GM12878 (cell line): ENCODE data around the gene PPP3CA. TPM values are rescaled to one million over a fixed set of nuclear protein-coding genes. Genes with fewer than 3 reads are reported as not detected.

Source experiments
- ATAC-seq: fragments of 200-7000 bp; cut with Tn5 transposase; 3 replicates; pipeline ENCODE4 v1.9.1; 2020; ENCODE audit warnings: mild to moderate bottlenecking, moderate library complexity
- BruUV-seq: library from RNA; stranded (reverse); fragments of 400-500 nt; replicated peaks from 2 replicates; lab custom pipeline; 2021; lab: Mats Ljungman, UMichigan
- CTCF ChIA-PET: fragments of 300-600 bp; sonication (Branson Sonifier 250); formaldehyde crosslinking; extraction: SDS; loops from one replicate; lab custom pipeline; 2021; ENCODE audit warnings: inconsistent platforms; lab: Yijun Ruan, JAX
- POLR2A ChIA-PET: fragments of 350-600 bp; formaldehyde crosslinking; extraction: SDS; loops from one replicate; lab custom pipeline; 2021; ENCODE audit warnings: inconsistent platforms; lab: Charles Lee
- RAD21 ChIA-PET: fragments of 300-600 bp; sonication (Branson Sonifier 250); formaldehyde crosslinking; loops from one replicate; lab custom pipeline; 2023; ENCODE audit warnings: antibody characterized with exemption; ENCODE audit not compliant: unreplicated experiment; lab: Charles Lee
- SMC1A ChIA-PET: fragments of 300-600 bp; sonication (Branson Sonifier 250); formaldehyde crosslinking; loops from one replicate; lab custom pipeline; 2023; ENCODE audit not compliant: unreplicated experiment, uncharacterized antibody; lab: Charles Lee
- DNase-seq: peaks from one replicate; pipeline ENCODE4 v3.0.0-alpha.2; 2011; ENCODE audit warnings: low read depth, low spot score
- FAIRE-seq: peaks from 3 replicates; lab custom pipeline; 2011; peaks lifted over from hg19 to GRCh38; lab: Jason Lieb, UNC
- H2AFZ ChIP-seq: 2 replicates; pipeline ENCODE4 v1.6.0; 2011; ENCODE audit warnings: low read depth, low read length, control low read depth; ENCODE audit not compliant: control insufficient read depth
- H3K27ac ChIP-seq: 2 replicates; pipeline ENCODE4 v1.5.1; 2011; ENCODE audit warnings: control low read depth; ENCODE audit not compliant: control insufficient read depth, insufficient read depth
- H3K27me3 ChIP-seq, 2 experiments: replicated peaks in 1 of 2; 2 replicates each; pipeline versions ENCODE4 v1.6.0 to v1.6.1; 2011; ENCODE audit warnings: low read length in 1 of 2; ENCODE audit not compliant: control insufficient read depth in 2 of 2, insufficient read depth in 2 of 2
- H3K36me3 ChIP-seq, 2 experiments: 2 replicates each; pipeline ENCODE4 v1.5.1; 2011; ENCODE audit warnings: low read length in 1 of 2; ENCODE audit not compliant: control insufficient read depth in 2 of 2, insufficient read depth in 2 of 2
- H3K4me1 ChIP-seq: 2 replicates; pipeline ENCODE4 v1.6.1; 2011; ENCODE audit warnings: mild to moderate bottlenecking, low read length, moderate library complexity, mixed read lengths; ENCODE audit not compliant: control insufficient read depth, insufficient read depth
- H3K4me2 ChIP-seq: 2 replicates; pipeline ENCODE4 v1.6.0; 2011; ENCODE audit warnings: control low read depth; ENCODE audit not compliant: control insufficient read depth, insufficient read depth
- H3K4me3 ChIP-seq: fragments of 200-600 bp; sonication (generic); 2 replicates; pipeline ENCODE4 v1.5.1; 2016
- H3K79me2 ChIP-seq: 2 replicates; pipeline ENCODE4 v1.6.0; 2011; ENCODE audit warnings: low read length; ENCODE audit not compliant: control insufficient read depth, insufficient read depth
- H3K9ac ChIP-seq: 2 replicates; pipeline ENCODE4 v1.8.0; 2011; ENCODE audit warnings: low read length, control low read depth, mixed read lengths; ENCODE audit not compliant: control insufficient read depth, insufficient read depth
- H3K9me3 ChIP-seq: replicated peaks from 3 replicates; pipeline ENCODE4 v1.5.1; 2011; ENCODE audit warnings: mild to moderate bottlenecking, low read length; ENCODE audit not compliant: control insufficient read depth, insufficient read depth
- H4K20me1 ChIP-seq: 2 replicates; pipeline ENCODE4 v1.6.0; 2011; ENCODE audit not compliant: control insufficient read depth, insufficient read depth
- CREB1 ChIP-seq: IDR thresholded peaks from 2 replicates; pipeline ENCODE4 v1.6.1; 2012; ENCODE audit warnings: low read depth, mild to moderate bottlenecking, inconsistent platforms
- RELB ChIP-seq: fragments of 450-650 bp; IDR thresholded peaks from 2 replicates; pipeline ENCODE4 v1.6.1; 2017; ENCODE audit warnings: low read depth, mild to moderate bottlenecking, moderate library complexity
- SPI1 ChIP-seq: IDR thresholded peaks from 2 replicates; pipeline ENCODE4 v1.6.1; 2011; ENCODE audit warnings: low read depth, mild to moderate bottlenecking, low read length, moderate library complexity, borderline replicate concordance; ENCODE audit not compliant: insufficient read depth
- TARDBP ChIP-seq: IDR thresholded peaks from 2 replicates; pipeline ENCODE4 v1.6.1; 2016; ENCODE audit warnings: borderline replicate concordance
- TBL1XR1 ChIP-seq: IDR thresholded peaks from 2 replicates; pipeline ENCODE4 v1.6.1; 2012; ENCODE audit warnings: low read depth, low read length, improper control_type of control experiment
- WGBS: methylation state at CpG from one replicate; pipeline ENCODE4 v1.1.6; 2016; ENCODE audit warnings: low lambda C conversion rate; ENCODE audit not compliant: insufficient replicate concordance, insufficient coverage; ENCODE audit errors: missing lambda C conversion rate; 5-methylcytosine and 5-hydroxymethylcytosine counted together
- in situ Hi-C: fragments of 300-500 bp; cut with MboI; formaldehyde crosslinking; loops from 9 replicates; pipeline ENCODE4 v1.14.3; 2018; ENCODE audit warnings: mixed read lengths
- intact Hi-C: fragments of 100-400 bp; cut with micrococcal nuclease; formaldehyde crosslinking; loops from one replicate; pipeline ENCODE4 v1.14.2; 2022; ENCODE audit not compliant: unreplicated experiment
- polyA plus RNA-seq, 11 experiments: library from polyadenylated mRNA; depleted of rRNA in 4 of 11; unstranded in 6 of 11; stranded (reverse) in 5 of 11; fragments of >200 nt; fragmentation: Nextera tagmentation in 4 of 11; fragmentation: Illumina TruSeq in 1 of 11; extraction: Ambion mirVana in 4 of 11; extraction: Trizol in 1 of 11; gene quantifications; 1 replicate in 1 of 11; 2 replicates in 10 of 11; pipeline versions ENCODE4 v1.2.1 to v1.2.3, GENCODE V29; 2011 to 2016; ENCODE audit warnings: inconsistent platforms in 2 of 11, missing spikeins in 2 of 11, low read depth in 1 of 11
- total RNA-seq, 4 experiments: library from RNA; depleted of rRNA in 3 of 4; stranded (reverse); fragments of >200 nt in 3 of 4; fragmentation: Illumina TruSeq in 1 of 4; extraction: Trizol in 1 of 4; gene quantifications; 2 replicates each; pipeline versions ENCODE4 v1.2.1 to v1.2.3, GENCODE V29; 2013 to 2021
- TF ChIP-seq, protein P1 (sequence below): IDR thresholded peaks from 2 replicates; pipeline ENCODE4 v1.6.1; 2012; ENCODE audit warnings: low read depth, low read length, improper control_type of control experiment

Gene PPP3CA
- total and polyA plus RNA-seq, 10 of the 15 experiments (the other 5 are each of a cell fraction or from before 2014, with no cell fraction given), result 0.33 to 9.0 (median 1.0) TPM

GRCh38 chr4:101306225-101306624 is 41.1 kb downstream of the PPP3CA start (continued):
- TF ChIP-seq, protein P1, sequence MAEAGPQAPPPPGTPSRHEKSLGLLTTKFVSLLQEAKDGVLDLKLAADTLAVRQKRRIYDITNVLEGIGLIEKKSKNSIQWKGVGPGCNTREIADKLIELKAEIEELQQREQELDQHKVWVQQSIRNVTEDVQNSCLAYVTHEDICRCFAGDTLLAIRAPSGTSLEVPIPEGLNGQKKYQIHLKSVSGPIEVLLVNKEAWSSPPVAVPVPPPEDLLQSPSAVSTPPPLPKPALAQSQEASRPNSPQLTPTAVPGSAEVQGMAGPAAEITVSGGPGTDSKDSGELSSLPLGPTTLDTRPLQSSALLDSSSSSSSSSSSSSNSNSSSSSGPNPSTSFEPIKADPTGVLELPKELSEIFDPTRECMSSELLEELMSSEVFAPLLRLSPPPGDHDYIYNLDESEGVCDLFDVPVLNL, result no peak
- TF ChIP-seq TBL1XR1, result peak; percentile 55; the same call in 1 of the 2 replicates
- no peak for TF ChIP-seq TARDBP
- TF ChIP-seq SPI1, result no peak
- TF ChIP-seq, all 136 proteins: peak for 9

DNA sequence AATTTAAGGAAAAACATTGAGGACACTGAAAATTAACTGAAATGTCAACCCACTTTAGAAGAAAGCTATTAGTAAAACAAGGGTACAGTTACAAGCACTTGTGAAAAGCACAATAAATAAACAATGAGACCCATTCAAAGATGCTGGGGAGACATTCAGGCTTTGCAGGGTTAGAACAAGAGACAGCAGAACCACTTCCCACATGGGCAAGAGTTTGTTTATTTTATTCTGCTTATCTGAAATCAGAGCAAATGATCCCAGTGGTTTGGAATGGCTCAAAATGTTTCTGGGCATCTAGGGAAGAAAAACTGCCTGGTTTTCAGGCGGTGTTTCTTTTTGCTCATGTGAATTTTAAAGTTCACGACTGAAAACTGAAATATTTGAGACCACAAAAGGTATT is 42.4 kb downstream of the PPP3CA start:
- WGBS, result 33% methylated on average over 2 of the region's 2 CpGs
- Histone ChIP-seq H3K27me3 (no peaks in the 10 kb centered on the region), H2AFZ (no peak overlapping the region; the same call in 1 of the 2 replicates), H3K27ac (no peak overlapping the region), H4K20me1 (no peaks in the 10 kb centered on the region), H3K4me1 (peaks cover 22% of the 10 kb centered on the region), H3K9ac (no peak overlapping the region), H3K9me3 (no peaks in the 10 kb centered on the region; the same call in 2 of the 3 replicates), H3K79me2 (no peaks in the 10 kb centered on the region; the same call in 1 of the 2 replicates), H3K4me3 (no peak overlapping the region), H3K4me2 (0 out of 2 replicates have a peak overlapping the region, but pooled peaks have one; percentile 55), H3K36me3 (no peaks in the 10 kb centered on the region)
- ChIA-PET CTCF (no interaction called here), POLR2A (no interaction called here), RAD21 (no interaction called here), SMC1A (no interaction called here)
- FAIRE-seq (peak; percentile 57), ATAC-seq (no peak), DNase-seq (no peak)
- intact Hi-C loops, result no loop called here
- in situ Hi-C loops, result no loop called here
- no peak for TF ChIP-seq CREB1
- TF ChIP-seq RELB, result 0 out of 2 replicates have a peak, but pooled peaks have one; percentile 13
- BruUV-seq, result no TSS peak
